ENCODE results near the gene CLEC4G. TPM values are rescaled to one million over a fixed set of nuclear protein-coding genes. Genes with fewer than 3 reads are reported as not detected.

The CLEC4G gene
- total RNA-seq, 1 experiment from 2014 or later = 0.55 TPM

DNA sequence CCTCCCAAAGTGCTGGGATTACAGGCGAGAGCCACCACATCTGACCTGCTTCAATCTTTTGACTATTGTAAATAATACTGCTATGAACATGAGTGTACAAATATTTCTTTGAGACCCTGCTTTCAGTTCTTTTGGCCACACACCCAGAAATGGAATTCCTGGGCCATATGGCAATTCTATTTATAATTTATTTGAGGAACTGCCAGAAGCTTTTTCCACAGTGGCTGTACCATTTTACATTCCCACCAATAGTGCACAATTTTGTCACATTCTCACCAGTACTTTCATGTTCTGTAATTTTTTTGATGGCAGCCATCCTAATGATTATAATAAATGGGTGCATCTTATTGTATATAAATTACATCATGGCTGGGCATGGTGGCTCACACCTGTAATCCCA lies 16.2 kb downstream of the CLEC4G start:
- TF ChIP-seq, protein P1, sequence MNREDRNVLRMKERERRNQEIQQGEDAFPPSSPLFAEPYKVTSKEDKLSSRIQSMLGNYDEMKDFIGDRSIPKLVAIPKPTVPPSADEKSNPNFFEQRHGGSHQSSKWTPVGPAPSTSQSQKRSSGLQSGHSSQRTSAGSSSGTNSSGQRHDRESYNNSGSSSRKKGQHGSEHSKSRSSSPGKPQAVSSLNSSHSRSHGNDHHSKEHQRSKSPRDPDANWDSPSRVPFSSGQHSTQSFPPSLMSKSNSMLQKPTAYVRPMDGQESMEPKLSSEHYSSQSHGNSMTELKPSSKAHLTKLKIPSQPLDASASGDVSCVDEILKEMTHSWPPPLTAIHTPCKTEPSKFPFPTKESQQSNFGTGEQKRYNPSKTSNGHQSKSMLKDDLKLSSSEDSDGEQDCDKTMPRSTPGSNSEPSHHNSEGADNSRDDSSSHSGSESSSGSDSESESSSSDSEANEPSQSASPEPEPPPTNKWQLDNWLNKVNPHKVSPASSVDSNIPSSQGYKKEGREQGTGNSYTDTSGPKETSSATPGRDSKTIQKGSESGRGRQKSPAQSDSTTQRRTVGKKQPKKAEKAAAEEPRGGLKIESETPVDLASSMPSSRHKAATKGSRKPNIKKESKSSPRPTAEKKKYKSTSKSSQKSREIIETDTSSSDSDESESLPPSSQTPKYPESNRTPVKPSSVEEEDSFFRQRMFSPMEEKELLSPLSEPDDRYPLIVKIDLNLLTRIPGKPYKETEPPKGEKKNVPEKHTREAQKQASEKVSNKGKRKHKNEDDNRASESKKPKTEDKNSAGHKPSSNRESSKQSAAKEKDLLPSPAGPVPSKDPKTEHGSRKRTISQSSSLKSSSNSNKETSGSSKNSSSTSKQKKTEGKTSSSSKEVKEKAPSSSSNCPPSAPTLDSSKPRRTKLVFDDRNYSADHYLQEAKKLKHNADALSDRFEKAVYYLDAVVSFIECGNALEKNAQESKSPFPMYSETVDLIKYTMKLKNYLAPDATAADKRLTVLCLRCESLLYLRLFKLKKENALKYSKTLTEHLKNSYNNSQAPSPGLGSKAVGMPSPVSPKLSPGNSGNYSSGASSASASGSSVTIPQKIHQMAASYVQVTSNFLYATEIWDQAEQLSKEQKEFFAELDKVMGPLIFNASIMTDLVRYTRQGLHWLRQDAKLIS (CRISPR knock-in tag; IDR thresholded peaks at IDR 0.05; ENCODE audit: borderline replicate concordance) = no peak
- TF ChIP-seq TEAD4 (CRISPR knock-in tag; IDR thresholded peaks at IDR 0.05) (no peak), NR1H2 (CRISPR knock-in tag; IDR thresholded peaks at IDR 0.05) (no peak), FOXK1 (CRISPR knock-in tag; IDR thresholded peaks at IDR 0.05) (no peak), TEAD1 (CRISPR knock-in tag; IDR thresholded peaks at IDR 0.05) (no peak), KAT7 (CRISPR knock-in tag; IDR thresholded peaks at IDR 0.05; ENCODE audit: borderline replicate concordance) (no peak), NFATC4 (CRISPR knock-in tag; IDR thresholded peaks at IDR 0.05) (no peak), GRHL2 (CRISPR knock-in tag; IDR thresholded peaks at IDR 0.05; ENCODE audit: insufficient replicate concordance, severe bottlenecking) (no peak), ATF1 (CRISPR knock-in tag; IDR thresholded peaks at IDR 0.05) (no peak), ELF4 (CRISPR knock-in tag; IDR thresholded peaks at IDR 0.05; ENCODE audit: low read depth) (no peak), RELA (CRISPR knock-in tag; IDR thresholded peaks at IDR 0.05; ENCODE audit: borderline replicate concordance) (no peak), NFYB (CRISPR knock-in tag; conservative IDR thresholded peaks at IDR 0.05; ENCODE audit: low read depth) (no peak)
- TF ChIP-seq, protein P2, sequence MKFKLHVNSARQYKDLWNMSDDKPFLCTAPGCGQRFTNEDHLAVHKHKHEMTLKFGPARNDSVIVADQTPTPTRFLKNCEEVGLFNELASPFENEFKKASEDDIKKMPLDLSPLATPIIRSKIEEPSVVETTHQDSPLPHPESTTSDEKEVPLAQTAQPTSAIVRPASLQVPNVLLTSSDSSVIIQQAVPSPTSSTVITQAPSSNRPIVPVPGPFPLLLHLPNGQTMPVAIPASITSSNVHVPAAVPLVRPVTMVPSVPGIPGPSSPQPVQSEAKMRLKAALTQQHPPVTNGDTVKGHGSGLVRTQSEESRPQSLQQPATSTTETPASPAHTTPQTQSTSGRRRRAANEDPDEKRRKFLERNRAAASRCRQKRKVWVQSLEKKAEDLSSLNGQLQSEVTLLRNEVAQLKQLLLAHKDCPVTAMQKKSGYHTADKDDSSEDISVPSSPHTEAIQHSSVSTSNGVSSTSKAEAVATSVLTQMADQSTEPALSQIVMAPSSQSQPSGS (CRISPR knock-in tag; IDR thresholded peaks at IDR 0.05; ENCODE audit: borderline replicate concordance, low read depth) = no peak
- TF ChIP-seq, protein P3, sequence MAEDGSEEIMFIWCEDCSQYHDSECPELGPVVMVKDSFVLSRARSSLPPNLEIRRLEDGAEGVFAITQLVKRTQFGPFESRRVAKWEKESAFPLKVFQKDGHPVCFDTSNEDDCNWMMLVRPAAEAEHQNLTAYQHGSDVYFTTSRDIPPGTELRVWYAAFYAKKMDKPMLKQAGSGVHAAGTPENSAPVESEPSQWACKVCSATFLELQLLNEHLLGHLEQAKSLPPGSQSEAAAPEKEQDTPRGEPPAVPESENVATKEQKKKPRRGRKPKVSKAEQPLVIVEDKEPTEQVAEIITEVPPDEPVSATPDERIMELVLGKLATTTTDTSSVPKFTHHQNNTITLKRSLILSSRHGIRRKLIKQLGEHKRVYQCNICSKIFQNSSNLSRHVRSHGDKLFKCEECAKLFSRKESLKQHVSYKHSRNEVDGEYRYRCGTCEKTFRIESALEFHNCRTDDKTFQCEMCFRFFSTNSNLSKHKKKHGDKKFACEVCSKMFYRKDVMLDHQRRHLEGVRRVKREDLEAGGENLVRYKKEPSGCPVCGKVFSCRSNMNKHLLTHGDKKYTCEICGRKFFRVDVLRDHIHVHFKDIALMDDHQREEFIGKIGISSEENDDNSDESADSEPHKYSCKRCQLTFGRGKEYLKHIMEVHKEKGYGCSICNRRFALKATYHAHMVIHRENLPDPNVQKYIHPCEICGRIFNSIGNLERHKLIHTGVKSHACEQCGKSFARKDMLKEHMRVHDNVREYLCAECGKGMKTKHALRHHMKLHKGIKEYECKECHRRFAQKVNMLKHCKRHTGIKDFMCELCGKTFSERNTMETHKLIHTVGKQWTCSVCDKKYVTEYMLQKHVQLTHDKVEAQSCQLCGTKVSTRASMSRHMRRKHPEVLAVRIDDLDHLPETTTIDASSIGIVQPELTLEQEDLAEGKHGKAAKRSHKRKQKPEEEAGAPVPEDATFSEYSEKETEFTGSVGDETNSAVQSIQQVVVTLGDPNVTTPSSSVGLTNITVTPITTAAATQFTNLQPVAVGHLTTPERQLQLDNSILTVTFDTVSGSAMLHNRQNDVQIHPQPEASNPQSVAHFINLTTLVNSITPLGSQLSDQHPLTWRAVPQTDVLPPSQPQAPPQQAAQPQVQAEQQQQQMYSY (CRISPR knock-in tag; IDR thresholded peaks at IDR 0.05) = no peak
- TF ChIP-seq, protein P4, sequence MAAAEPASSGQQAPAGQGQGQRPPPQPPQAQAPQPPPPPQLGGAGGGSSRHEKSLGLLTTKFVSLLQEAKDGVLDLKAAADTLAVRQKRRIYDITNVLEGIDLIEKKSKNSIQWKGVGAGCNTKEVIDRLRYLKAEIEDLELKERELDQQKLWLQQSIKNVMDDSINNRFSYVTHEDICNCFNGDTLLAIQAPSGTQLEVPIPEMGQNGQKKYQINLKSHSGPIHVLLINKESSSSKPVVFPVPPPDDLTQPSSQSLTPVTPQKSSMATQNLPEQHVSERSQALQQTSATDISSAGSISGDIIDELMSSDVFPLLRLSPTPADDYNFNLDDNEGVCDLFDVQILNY (CRISPR knock-in tag; IDR thresholded peaks at IDR 0.05) = no peak
- TF ChIP-seq, protein P5, sequence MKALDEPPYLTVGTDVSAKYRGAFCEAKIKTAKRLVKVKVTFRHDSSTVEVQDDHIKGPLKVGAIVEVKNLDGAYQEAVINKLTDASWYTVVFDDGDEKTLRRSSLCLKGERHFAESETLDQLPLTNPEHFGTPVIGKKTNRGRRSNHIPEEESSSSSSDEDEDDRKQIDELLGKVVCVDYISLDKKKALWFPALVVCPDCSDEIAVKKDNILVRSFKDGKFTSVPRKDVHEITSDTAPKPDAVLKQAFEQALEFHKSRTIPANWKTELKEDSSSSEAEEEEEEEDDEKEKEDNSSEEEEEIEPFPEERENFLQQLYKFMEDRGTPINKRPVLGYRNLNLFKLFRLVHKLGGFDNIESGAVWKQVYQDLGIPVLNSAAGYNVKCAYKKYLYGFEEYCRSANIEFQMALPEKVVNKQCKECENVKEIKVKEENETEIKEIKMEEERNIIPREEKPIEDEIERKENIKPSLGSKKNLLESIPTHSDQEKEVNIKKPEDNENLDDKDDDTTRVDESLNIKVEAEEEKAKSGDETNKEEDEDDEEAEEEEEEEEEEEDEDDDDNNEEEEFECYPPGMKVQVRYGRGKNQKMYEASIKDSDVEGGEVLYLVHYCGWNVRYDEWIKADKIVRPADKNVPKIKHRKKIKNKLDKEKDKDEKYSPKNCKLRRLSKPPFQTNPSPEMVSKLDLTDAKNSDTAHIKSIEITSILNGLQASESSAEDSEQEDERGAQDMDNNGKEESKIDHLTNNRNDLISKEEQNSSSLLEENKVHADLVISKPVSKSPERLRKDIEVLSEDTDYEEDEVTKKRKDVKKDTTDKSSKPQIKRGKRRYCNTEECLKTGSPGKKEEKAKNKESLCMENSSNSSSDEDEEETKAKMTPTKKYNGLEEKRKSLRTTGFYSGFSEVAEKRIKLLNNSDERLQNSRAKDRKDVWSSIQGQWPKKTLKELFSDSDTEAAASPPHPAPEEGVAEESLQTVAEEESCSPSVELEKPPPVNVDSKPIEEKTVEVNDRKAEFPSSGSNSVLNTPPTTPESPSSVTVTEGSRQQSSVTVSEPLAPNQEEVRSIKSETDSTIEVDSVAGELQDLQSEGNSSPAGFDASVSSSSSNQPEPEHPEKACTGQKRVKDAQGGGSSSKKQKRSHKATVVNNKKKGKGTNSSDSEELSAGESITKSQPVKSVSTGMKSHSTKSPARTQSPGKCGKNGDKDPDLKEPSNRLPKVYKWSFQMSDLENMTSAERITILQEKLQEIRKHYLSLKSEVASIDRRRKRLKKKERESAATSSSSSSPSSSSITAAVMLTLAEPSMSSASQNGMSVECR (CRISPR knock-in tag; IDR thresholded peaks at IDR 0.05; ENCODE audit: borderline replicate concordance) = no peak
- TF ChIP-seq, protein P6, sequence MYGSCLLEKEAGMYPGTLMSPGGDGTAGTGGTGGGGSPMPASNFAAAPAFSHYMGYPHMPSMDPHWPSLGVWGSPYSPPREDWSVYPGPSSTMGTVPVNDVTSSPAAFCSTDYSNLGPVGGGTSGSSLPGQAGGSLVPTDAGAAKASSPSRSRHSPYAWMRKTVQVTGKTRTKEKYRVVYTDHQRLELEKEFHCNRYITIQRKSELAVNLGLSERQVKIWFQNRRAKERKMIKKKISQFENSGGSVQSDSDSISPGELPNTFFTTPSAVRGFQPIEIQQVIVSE (CRISPR knock-in tag; IDR thresholded peaks at IDR 0.05; ENCODE audit: borderline replicate concordance) = no peak
- TF ChIP-seq, protein P7, sequence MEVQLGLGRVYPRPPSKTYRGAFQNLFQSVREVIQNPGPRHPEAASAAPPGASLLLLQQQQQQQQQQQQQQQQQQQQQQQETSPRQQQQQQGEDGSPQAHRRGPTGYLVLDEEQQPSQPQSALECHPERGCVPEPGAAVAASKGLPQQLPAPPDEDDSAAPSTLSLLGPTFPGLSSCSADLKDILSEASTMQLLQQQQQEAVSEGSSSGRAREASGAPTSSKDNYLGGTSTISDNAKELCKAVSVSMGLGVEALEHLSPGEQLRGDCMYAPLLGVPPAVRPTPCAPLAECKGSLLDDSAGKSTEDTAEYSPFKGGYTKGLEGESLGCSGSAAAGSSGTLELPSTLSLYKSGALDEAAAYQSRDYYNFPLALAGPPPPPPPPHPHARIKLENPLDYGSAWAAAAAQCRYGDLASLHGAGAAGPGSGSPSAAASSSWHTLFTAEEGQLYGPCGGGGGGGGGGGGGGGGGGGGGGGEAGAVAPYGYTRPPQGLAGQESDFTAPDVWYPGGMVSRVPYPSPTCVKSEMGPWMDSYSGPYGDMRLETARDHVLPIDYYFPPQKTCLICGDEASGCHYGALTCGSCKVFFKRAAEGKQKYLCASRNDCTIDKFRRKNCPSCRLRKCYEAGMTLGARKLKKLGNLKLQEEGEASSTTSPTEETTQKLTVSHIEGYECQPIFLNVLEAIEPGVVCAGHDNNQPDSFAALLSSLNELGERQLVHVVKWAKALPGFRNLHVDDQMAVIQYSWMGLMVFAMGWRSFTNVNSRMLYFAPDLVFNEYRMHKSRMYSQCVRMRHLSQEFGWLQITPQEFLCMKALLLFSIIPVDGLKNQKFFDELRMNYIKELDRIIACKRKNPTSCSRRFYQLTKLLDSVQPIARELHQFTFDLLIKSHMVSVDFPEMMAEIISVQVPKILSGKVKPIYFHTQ (CRISPR knock-in tag; IDR thresholded peaks at IDR 0.05) = no peak
- no peaks in the 10 kb centered on the region for H3K36me3 Mint-ChIP-seq
- ChIA-PET CTCF (no interaction called here), POLR2A (no interaction called here)
- ATAC-seq (no peak), DNase-seq (ENCODE audit: low spot score) (no peak)
- H3K27ac Mint-ChIP-seq = no peak overlapping the region
- H3K27me3 Mint-ChIP-seq (ENCODE audit: low read depth) = peaks cover 14% of the 10 kb centered on the region
- peaks cover 5% of the 10 kb centered on the region for H3K9me3 Mint-ChIP-seq
- H3K4me3 Mint-ChIP-seq = no peak overlapping the region
- no peaks in the 10 kb centered on the region for H3K4me1 Mint-ChIP-seq
